AG09319 (cell line): ENCODE data around the gene UCP2.

ENCODE experiments used
- DNase-seq: peaks from one replicate; pipeline ENCODE4 v3.0.0-alpha.2; 2010; ENCODE audit warnings: low read depth; ENCODE audit errors: extremely low read depth
- CTCF ChIP-seq: IDR thresholded peaks from 2 replicates; pipeline ENCODE4 v1.5.1; 2011; ENCODE audit warnings: low read depth, mild to moderate bottlenecking, inconsistent platforms, low read length, moderate library complexity

Gene UCP2

GRCh38 chr11:73962101-73962705 is 20.4 kb downstream of the UCP2 start:
- no peak for DNase-seq
- TF ChIP-seq CTCF: no peak

- TF ChIP-seq CTCF: no peak
- no peak for DNase-seq
Measured at GRCh38 chr11:73961321-73961720, 21.3 kb downstream of the UCP2 start.

GRCh38 chr11:73958521-73959141 is 24.0 kb downstream of the UCP2 start:
- TF ChIP-seq CTCF: no peak
- no peak for DNase-seq

GRCh38 chr11:73957654-73958361 is 24.8 kb downstream of the UCP2 start:
- no peak for DNase-seq
- no peak for TF ChIP-seq CTCF

GRCh38 chr11:73956876-73957653 is 25.6 kb downstream of the UCP2 start:
- no peak for TF ChIP-seq CTCF
- DNase-seq: no peak

GRCh38 chr11:73951797-73952196 is 30.8 kb downstream of the UCP2 start:
- TF ChIP-seq CTCF: no peak
- no peak for DNase-seq
